IPS-18c (cell line): ENCODE measurements around the gene KLHL25.

Experiments
- H3K4me3 ChIP-seq: 2 replicates; pipeline ENCODE4 v1.7.0; 2013; ENCODE audit warnings: low read depth, mild to moderate bottlenecking, low read length, moderate library complexity; ENCODE audit not compliant: insufficient read depth
- H3K9me3 ChIP-seq: one replicate; pipeline ENCODE4 v1.6.1; 2013; ENCODE audit warnings: mild to moderate bottlenecking, low read length, moderate library complexity; ENCODE audit not compliant: control insufficient read depth, insufficient read depth

The KLHL25 gene

GRCh38 chr15:85786781-85787114 is 8.0 kb downstream of the KLHL25 start:
- H3K9me3 ChIP-seq, result no peaks in the 10 kb centered on the region
- H3K4me3 ChIP-seq, result no peak overlapping the region

GRCh38 chr15:85785887-85786780 is 8.6 kb downstream of the KLHL25 start:
- Histone ChIP-seq H3K4me3 (no peak overlapping the region), H3K9me3 (no peaks in the 10 kb centered on the region)

- Histone ChIP-seq H3K4me3 (no peak overlapping the region), H3K9me3 (no peaks in the 10 kb centered on the region)
These were observed 12.7 kb downstream of the KLHL25 start for GRCh38 chr15:85782064-85782463.

GRCh38 chr15:85781099-85781498 is 13.6 kb downstream of the KLHL25 start:
- no peaks in the 10 kb centered on the region for H3K9me3 ChIP-seq
- no peak overlapping the region for H3K4me3 ChIP-seq

GRCh38 chr15:85780225-85780985 is 14.3 kb downstream of the KLHL25 start:
- Histone ChIP-seq H3K4me3 (no peak overlapping the region), H3K9me3 (no peaks in the 10 kb centered on the region)

- H3K4me3 ChIP-seq, result no peak overlapping the region
- no peaks in the 10 kb centered on the region for H3K9me3 ChIP-seq
These were observed 15.5 kb downstream of the KLHL25 start for GRCh38 chr15:85779249-85779648.

GRCh38 chr15:85778107-85778776 is 16.5 kb downstream of the KLHL25 start:
- no peak overlapping the region for H3K4me3 ChIP-seq
- H3K9me3 ChIP-seq, result no peaks in the 10 kb centered on the region

GRCh38 chr15:85777250-85778106 is 17.2 kb downstream of the KLHL25 start:
- H3K4me3 ChIP-seq, result no peak overlapping the region
- no peaks in the 10 kb centered on the region for H3K9me3 ChIP-seq

GRCh38 chr15:85773970-85774369 is 20.8 kb downstream of the KLHL25 start:
- Histone ChIP-seq H3K9me3 (no peaks in the 10 kb centered on the region), H3K4me3 (no peak overlapping the region)

GRCh38 chr15:85773249-85773648 is 21.5 kb downstream of the KLHL25 start:
- Histone ChIP-seq H3K4me3 (no peak overlapping the region), H3K9me3 (no peaks in the 10 kb centered on the region)

- no peaks in the 10 kb centered on the region for H3K9me3 ChIP-seq
- no peak overlapping the region for H3K4me3 ChIP-seq
These were observed 22.1 kb downstream of the KLHL25 start for GRCh38 chr15:85772668-85773067.

GRCh38 chr15:85771781-85772445 is 22.8 kb downstream of the KLHL25 start:
- H3K9me3 ChIP-seq, result no peaks in the 10 kb centered on the region
- H3K4me3 ChIP-seq, result no peak overlapping the region

- Histone ChIP-seq H3K4me3 (no peak overlapping the region), H3K9me3 (no peaks in the 10 kb centered on the region)
These were observed 23.5 kb downstream of the KLHL25 start for GRCh38 chr15:85771271-85771670.

GRCh38 chr15:85770096-85771041 is 24.4 kb downstream of the KLHL25 start:
- Histone ChIP-seq H3K4me3 (no peak overlapping the region), H3K9me3 (no peaks in the 10 kb centered on the region)

GRCh38 chr15:85769182-85769900 is 25.4 kb downstream of the KLHL25 start:
- H3K4me3 ChIP-seq, result no peak overlapping the region
- H3K9me3 ChIP-seq, result no peaks in the 10 kb centered on the region
